ENCODE measurements around the gene GLUL. TPM values are rescaled to one million over a fixed set of nuclear protein-coding genes. Genes with fewer than 3 reads are reported as not detected.

The GLUL gene
- total RNA-seq, 1 donor from 2014 or later = 368 TPM

GRCh38 chr1:182366596-182366995, 25.0 kb downstream of the GLUL start:
- Histone ChIP-seq H3K27me3 (ENCODE audit: low read depth) (no peaks in the 10 kb centered on the region), H3K27ac (replicated peaks) (no peak overlapping the region)

GRCh38 chr1:182359645-182360044, 31.9 kb downstream of the GLUL start:
- Histone ChIP-seq H3K4me1 (peaks cover 27% of the 10 kb centered on the region), H3K27ac (replicated peaks) (no peak overlapping the region), H3K27me3 (ENCODE audit: low read depth) (no peaks in the 10 kb centered on the region), H3K36me3 (no peaks in the 10 kb centered on the region), H3K4me3 (no peak overlapping the region), H3K9me3 (replicated peaks) (no peaks in the 10 kb centered on the region)
- intact Hi-C loops (cut with micrococcal nuclease) = no loop called here
- no peak for TF ChIP-seq CTCF (IDR thresholded peaks at IDR 0.05; ENCODE audit: borderline replicate concordance)
- DNase-seq = no peak

More at GRCh38 chr1:182366596-182366995, 25.0 kb downstream of the GLUL start:
- no peak for TF ChIP-seq CTCF (IDR thresholded peaks at IDR 0.05; ENCODE audit: borderline replicate concordance)
- no peak for DNase-seq
- intact Hi-C loops (cut with micrococcal nuclease) = no loop called here
- Histone ChIP-seq H3K36me3 (no peaks in the 10 kb centered on the region), H3K9me3 (replicated peaks) (no peaks in the 10 kb centered on the region), H3K4me3 (no peak overlapping the region), H3K4me1 (peaks cover 19% of the 10 kb centered on the region)

DNA sequence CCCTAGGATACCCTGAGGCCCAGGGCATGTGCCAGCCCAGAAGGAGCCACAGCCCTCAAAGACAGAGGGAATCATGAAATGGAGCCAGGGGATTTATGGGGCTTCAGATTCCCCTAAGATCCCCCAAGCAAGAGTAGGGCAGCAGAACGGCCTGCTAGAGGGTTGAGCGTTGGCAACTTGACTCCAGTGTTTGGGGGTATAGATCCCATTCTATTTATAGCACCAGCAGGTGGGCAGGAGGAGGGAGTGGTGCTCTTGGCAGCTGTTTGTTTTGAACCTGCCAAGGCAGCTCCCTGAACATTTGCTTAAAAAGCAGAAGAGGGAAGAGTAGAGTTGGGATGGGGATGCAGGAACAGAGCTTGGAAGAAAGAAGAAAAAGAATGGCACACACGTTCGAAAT, 33.7 kb downstream of the GLUL start:
- H3K36me3 ChIP-seq = no peaks in the 10 kb centered on the region
- H3K27me3 ChIP-seq (ENCODE audit: low read depth) = no peaks in the 10 kb centered on the region
- peaks cover 21% of the 10 kb centered on the region for H3K4me1 ChIP-seq
- H3K27ac ChIP-seq (replicated peaks) = no peak overlapping the region
- H3K9me3 ChIP-seq (replicated peaks) = no peaks in the 10 kb centered on the region
- H3K4me3 ChIP-seq = no peak overlapping the region
- intact Hi-C loops (cut with micrococcal nuclease) = no loop called here
- no peak for TF ChIP-seq CTCF (IDR thresholded peaks at IDR 0.05; ENCODE audit: borderline replicate concordance)
- DNase-seq = no peak

GRCh38 chr1:182357171-182357570, 34.4 kb downstream of the GLUL start:
- Histone ChIP-seq H3K4me3 (no peak overlapping the region), H3K27me3 (ENCODE audit: low read depth) (no peaks in the 10 kb centered on the region), H3K9me3 (replicated peaks) (no peaks in the 10 kb centered on the region), H3K4me1 (peaks cover 21% of the 10 kb centered on the region), H3K36me3 (no peaks in the 10 kb centered on the region), H3K27ac (replicated peaks) (no peak overlapping the region)
- TF ChIP-seq CTCF (IDR thresholded peaks at IDR 0.05; ENCODE audit: borderline replicate concordance) = no peak
- no peak for DNase-seq
- intact Hi-C loops (cut with micrococcal nuclease) = no loop called here

- no peak overlapping the region for H3K4me3 ChIP-seq
- no peak for TF ChIP-seq CTCF (IDR thresholded peaks at IDR 0.05; ENCODE audit: borderline replicate concordance)
- DNase-seq = no peak
- intact Hi-C loops (cut with micrococcal nuclease) = no loop called here
- no peaks in the 10 kb centered on the region for H3K27me3 ChIP-seq (ENCODE audit: low read depth)
- H3K27ac ChIP-seq (replicated peaks) = no peak overlapping the region
- no peaks in the 10 kb centered on the region for H3K36me3 ChIP-seq
- peaks cover 34% of the 10 kb centered on the region for H3K4me1 ChIP-seq
- H3K9me3 ChIP-seq (replicated peaks) = no peaks in the 10 kb centered on the region
These were observed 35.9 kb downstream of the GLUL start for GRCh38 chr1:182355723-182356098.
